GM23338 (cell line): ENCODE measurements around the gene TPPP3. TPM values are rescaled to one million over a fixed set of nuclear protein-coding genes. Genes with fewer than 3 reads are reported as not detected.

ENCODE experiments used
- ATAC-seq: fragments of 200-7000 bp; cut with Tn5 transposase; 3 replicates; pipeline ENCODE4 v1.9.1; 2020
- DNase-seq: peaks from one replicate; pipeline ENCODE4 v3.0.0-alpha.2; 2015; ENCODE audit warnings: low spot score
- H2AFZ ChIP-seq: fragments of 200-600 bp; sonication (generic); 2 replicates; pipeline ENCODE4 v1.8.0; 2016; ENCODE audit warnings: antibody characterized with exemption, mild to moderate bottlenecking, moderate library complexity
- H3F3A ChIP-seq: fragments of 200-600 bp; sonication (generic); replicated peaks from 2 replicates; pipeline ENCODE4 v1.8.0; 2017; ENCODE audit warnings: antibody characterized with exemption, mixed run types, low read depth
- H3K27ac ChIP-seq: fragments of 200-600 bp; sonication (generic); 2 replicates; pipeline ENCODE4 v1.6.1; 2016; ENCODE audit warnings: low read depth
- H3K27me3 ChIP-seq: fragments of 200-600 bp; sonication (generic); 2 replicates; pipeline ENCODE4 v1.8.0; 2016; ENCODE audit warnings: mild to moderate bottlenecking, mixed run types, moderate library complexity; ENCODE audit not compliant: insufficient read depth
- H3K36me3 ChIP-seq: fragments of 200-600 bp; sonication (generic); 2 replicates; pipeline ENCODE4 v1.8.0; 2016; ENCODE audit warnings: mild to moderate bottlenecking; ENCODE audit not compliant: insufficient read depth
- H3K4me1 ChIP-seq: fragments of 200-600 bp; sonication (generic); 2 replicates; pipeline ENCODE4 v1.8.0; 2016; ENCODE audit warnings: mild to moderate bottlenecking, moderate library complexity; ENCODE audit not compliant: insufficient read depth
- H3K4me2 ChIP-seq: fragments of 200-600 bp; sonication (generic); 2 replicates; pipeline ENCODE4 v1.7.1; 2017; ENCODE audit warnings: mixed run types
- H3K4me3 ChIP-seq: fragments of 200-600 bp; sonication (generic); 2 replicates; pipeline ENCODE4 v1.6.1; 2016; ENCODE audit warnings: mixed run types
- H3K79me2 ChIP-seq: fragments of 200-600 bp; sonication (generic); replicated peaks from 2 replicates; pipeline ENCODE4 v1.8.0; 2017; ENCODE audit warnings: mild to moderate bottlenecking; ENCODE audit not compliant: insufficient read depth
- H3K9me2 ChIP-seq: fragments of 200-600 bp; sonication (generic); 2 replicates; pipeline ENCODE4 v1.8.0; 2017; ENCODE audit not compliant: insufficient read depth
- H4K20me1 ChIP-seq: fragments of 200-600 bp; sonication (generic); replicated peaks from 2 replicates; pipeline ENCODE4 v1.8.0; 2017; ENCODE audit warnings: mild to moderate bottlenecking; ENCODE audit not compliant: insufficient read depth
- H3K27ac Mint-ChIP-seq: 2 replicates; pipeline ENCODE4 v1.8.0; 2020; ENCODE audit warnings: inconsistent platforms, mild to moderate bottlenecking, moderate library complexity, mixed read lengths
- H3K27me3 Mint-ChIP-seq: 3 replicates; pipeline ENCODE4 v1.8.0; 2022; ENCODE audit warnings: low read depth, mild to moderate bottlenecking, moderate library complexity, mixed read lengths, inconsistent platforms; ENCODE audit not compliant: insufficient read depth, poor library complexity
- H3K36me3 Mint-ChIP-seq: 3 replicates; pipeline ENCODE4 v1.8.0; 2021; ENCODE audit warnings: low read depth, mild to moderate bottlenecking, inconsistent platforms, moderate library complexity, mixed read lengths
- H3K4me1 Mint-ChIP-seq: 3 replicates; pipeline ENCODE4 v1.8.0; 2020; ENCODE audit warnings: mild to moderate bottlenecking, inconsistent platforms, mixed read lengths
- H3K4me3 Mint-ChIP-seq: 3 replicates; pipeline ENCODE4 v1.8.0; 2021; ENCODE audit warnings: moderate library complexity, mild to moderate bottlenecking, inconsistent platforms, mixed read lengths
- H3K9me3 Mint-ChIP-seq: 3 replicates; pipeline ENCODE4 v1.8.0; 2020; ENCODE audit warnings: moderate library complexity, mild to moderate bottlenecking, inconsistent platforms, mixed read lengths
- CREB1 ChIP-seq: fragments of 250-450 bp; sonication (Bioruptor Pico); IDR thresholded peaks from 2 replicates; pipeline ENCODE4 v1.5.0; 2020; ENCODE audit warnings: low read depth, mild to moderate bottlenecking, moderate library complexity
- NANOG ChIP-seq: IDR thresholded peaks from 2 replicates; pipeline ENCODE4 v1.6.1; 2016; ENCODE audit warnings: antibody characterized with exemption, borderline replicate concordance
- POLR2AphosphoS5 ChIP-seq: IDR thresholded peaks from 2 replicates; pipeline ENCODE4 v1.6.1; 2016; ENCODE audit warnings: antibody characterized with exemption, low read depth
- STAT1 ChIP-seq: IDR thresholded peaks from one replicate; pipeline ENCODE4 v1.6.1; 2016; ENCODE audit warnings: antibody characterized with exemption; ENCODE audit not compliant: unreplicated experiment
- ZNF114 ChIP-seq: fragments of 250-450 bp; sonication (Bioruptor Pico); IDR thresholded peaks from 2 replicates; pipeline ENCODE4 v1.5.0; 2020; ENCODE audit warnings: mild to moderate bottlenecking, moderate library complexity
- ZNF331 ChIP-seq: fragments of 250-450 bp; sonication (Bioruptor Pico); IDR thresholded peaks from 2 replicates; pipeline ENCODE4 v1.5.0; 2020; ENCODE audit warnings: low read depth, mild to moderate bottlenecking, moderate library complexity
- polyA plus RNA-seq: library from polyadenylated mRNA; unstranded; fragments of >200 nt; fragmentation: Nextera tagmentation; extraction: Ambion mirVana; gene quantifications from 2 replicates; pipeline ENCODE4 v1.2.1, GENCODE V29; 2016
- total RNA-seq: library from RNA; depleted of rRNA; stranded (reverse); fragments of >200 nt; shearing (Covaris generic); gene quantifications from 2 replicates; pipeline ENCODE4 v1.2.3, GENCODE V29; 2014
- TF ChIP-seq, protein P1 (sequence below): IDR thresholded peaks from 2 replicates; pipeline ENCODE4 v1.6.1; 2016; ENCODE audit warnings: antibody characterized with exemption

Gene TPPP3
- total and polyA plus RNA-seq, 2 experiments from 2014 or later: 0.26 to 0.28 TPM

- TF ChIP-seq POLR2AphosphoS5 (no peak), NANOG (no peak)
Measured at GRCh38 chr16:67433131-67433719, 39.9 kb upstream of the TPPP3 start (continued).

DNA sequence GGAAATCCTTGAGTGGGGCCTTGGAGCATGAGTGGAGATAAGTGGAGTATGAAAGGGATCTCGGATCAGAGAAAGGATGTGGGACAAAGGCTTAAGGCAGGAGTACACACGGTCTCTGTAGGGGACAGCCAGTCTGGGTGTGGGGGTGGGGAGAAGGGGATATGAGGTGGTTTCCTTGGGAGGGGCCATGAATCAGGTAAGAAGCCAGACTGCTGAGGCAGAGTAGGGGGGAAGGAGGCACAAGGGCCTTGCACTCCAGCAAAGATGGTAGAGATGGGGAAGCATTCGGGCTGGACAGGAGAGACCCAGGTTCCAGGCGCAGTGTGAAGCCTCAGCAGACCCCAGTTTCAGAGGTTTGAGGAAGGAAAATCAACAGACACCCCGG, 39.2 kb upstream of the TPPP3 start:
- Mint-ChIP-seq H3K27me3 (peaks cover 37% of the 10 kb centered on the region), H3K4me3 (peak overlapping the region; percentile 84), H3K4me1 (peaks cover 41% of the 10 kb centered on the region), H3K36me3 (peaks cover 14% of the 10 kb centered on the region), H3K9me3 (peaks cover 3% of the 10 kb centered on the region; the same call in 1 of the 3 replicates), H3K27ac (peak overlapping the region; percentile 94)
- DNase-seq: no peak
- Histone ChIP-seq H4K20me1 (no peaks in the 10 kb centered on the region), H3K27me3 (peaks cover 23% of the 10 kb centered on the region), H2AFZ (no peak overlapping the region), H3F3A (0 out of 2 replicates have a peak, but pooled peaks cover 4% of the 10 kb centered on the region), H3K4me1 (peaks cover 25% of the 10 kb centered on the region), H3K4me3 (peak overlapping the region; percentile 85), H3K79me2 (no peaks in the 10 kb centered on the region), H3K4me2 (peak overlapping the region; percentile 98), H3K9me2 (no peaks in the 10 kb centered on the region), H3K36me3 (peaks cover 3% of the 10 kb centered on the region; the same call in 1 of the 2 replicates), H3K27ac (peak overlapping the region; percentile 74; the same call in 1 of the 2 replicates)
- no peak for ATAC-seq
- TF ChIP-seq ZNF331 (no peak), STAT1 (no peak), CREB1 (CRISPR knock-in tag) (no peak), ZNF114 (no peak)
- TF ChIP-seq, protein P1, sequence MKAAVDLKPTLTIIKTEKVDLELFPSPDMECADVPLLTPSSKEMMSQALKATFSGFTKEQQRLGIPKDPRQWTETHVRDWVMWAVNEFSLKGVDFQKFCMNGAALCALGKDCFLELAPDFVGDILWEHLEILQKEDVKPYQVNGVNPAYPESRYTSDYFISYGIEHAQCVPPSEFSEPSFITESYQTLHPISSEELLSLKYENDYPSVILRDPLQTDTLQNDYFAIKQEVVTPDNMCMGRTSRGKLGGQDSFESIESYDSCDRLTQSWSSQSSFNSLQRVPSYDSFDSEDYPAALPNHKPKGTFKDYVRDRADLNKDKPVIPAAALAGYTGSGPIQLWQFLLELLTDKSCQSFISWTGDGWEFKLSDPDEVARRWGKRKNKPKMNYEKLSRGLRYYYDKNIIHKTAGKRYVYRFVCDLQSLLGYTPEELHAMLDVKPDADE: no peak

GRCh38 chr16:67431775-67432505, 38.6 kb upstream of the TPPP3 start:
- H3K27ac Mint-ChIP-seq: peak overlapping the region; percentile 94
- Histone ChIP-seq H2AFZ (0 out of 2 replicates have a peak overlapping the region, but pooled peaks have one; percentile 80), H3K27ac (peak overlapping the region; percentile 74; the same call in 1 of the 2 replicates), H4K20me1 (no peaks in the 10 kb centered on the region), H3F3A (0 out of 2 replicates have a peak, but pooled peaks cover 4% of the 10 kb centered on the region), H3K4me2 (peak overlapping the region; percentile 98), H3K9me2 (no peaks in the 10 kb centered on the region), H3K4me3 (peak overlapping the region; percentile 85), H3K36me3 (peaks cover 2% of the 10 kb centered on the region; the same call in 1 of the 2 replicates), H3K27me3 (peaks cover 23% of the 10 kb centered on the region), H3K4me1 (peaks cover 25% of the 10 kb centered on the region), H3K79me2 (no peaks in the 10 kb centered on the region)
- TF ChIP-seq, protein P1: no peak
- peak; percentile 54 for TF ChIP-seq POLR2AphosphoS5
- H3K9me3 Mint-ChIP-seq: peaks cover 3% of the 10 kb centered on the region; the same call in 2 of the 3 replicates
- H3K36me3 Mint-ChIP-seq: peaks cover 14% of the 10 kb centered on the region
- DNase-seq: peak; percentile 65
- peak; percentile 1; the same call in 2 of the 3 replicates for ATAC-seq
- H3K4me3 Mint-ChIP-seq: peak overlapping the region; percentile 84
- H3K4me1 Mint-ChIP-seq: peaks cover 44% of the 10 kb centered on the region
- peaks cover 37% of the 10 kb centered on the region for H3K27me3 Mint-ChIP-seq
